Measurements from ENCODE around the gene STK17B. TPM values are rescaled to one million over a fixed set of nuclear protein-coding genes. Genes with fewer than 3 reads are reported as not detected.

The STK17B gene
- polyA plus RNA-seq, 2 donors: 2.2 to 2.9 TPM

- Histone ChIP-seq H3K27ac (ENCODE audit: low read depth in 2 of 2, low read length in 1 of 2) (no peak overlapping the region), H3K9me3 (ENCODE audit: control insufficient read depth in 2 of 2, insufficient read depth in 1 of 2, low read depth in 1 of 2, low read length in 1 of 2) (no peaks in the 10 kb centered on the region), H3K36me3 (ENCODE audit: control insufficient read depth in 2 of 2, insufficient read depth in 2 of 2, low read length in 1 of 2) (no peaks in the 10 kb centered on the region), H3K4me1 (ENCODE audit: control insufficient read depth in 2 of 2, insufficient read depth in 2 of 2, low read length in 1 of 2) (no peaks in the 10 kb centered on the region), H3K4me3 (ENCODE audit: low read depth in 1 of 2, low read length in 2 of 2) (no peak overlapping the region), H3K27me3 (ENCODE audit: control insufficient read depth in 1 of 2, insufficient read depth in 2 of 2, low read length in 2 of 2) (no peaks in the 10 kb centered on the region)
- WGBS, 2 donors: 86 to 89% methylated on average over 5 of the region's 5 CpGs
These were observed 26.8 kb downstream of the STK17B start for GRCh38 chr2:196144513-196145126.

- H3K36me3 ChIP-seq (ENCODE audit: control insufficient read depth in 2 of 2, insufficient read depth in 2 of 2, low read length in 1 of 2): no peaks in the 10 kb centered on the region
- WGBS, 2 donors: 74 to 82% methylated on average over 4 of the region's 4 CpGs
These were observed 27.6 kb downstream of the STK17B start for GRCh38 chr2:196143730-196144131.

GRCh38 chr2:196142825-196143224 lies 28.6 kb downstream of the STK17B start:
- H3K27me3 ChIP-seq (ENCODE audit: control insufficient read depth in 1 of 2, insufficient read depth in 2 of 2, low read length in 2 of 2): no peaks in the 10 kb centered on the region
- WGBS, 2 donors: 73 to 78% methylated on average over 1 of the region's 1 CpG
- H3K36me3 ChIP-seq (ENCODE audit: control insufficient read depth in 2 of 2, insufficient read depth in 2 of 2, low read length in 1 of 2): no peaks in the 10 kb centered on the region
- H3K4me1 ChIP-seq (ENCODE audit: control insufficient read depth in 2 of 2, insufficient read depth in 2 of 2, low read length in 1 of 2): no peaks in the 10 kb centered on the region
- no peaks in the 10 kb centered on the region for H3K9me3 ChIP-seq (ENCODE audit: control insufficient read depth in 2 of 2, insufficient read depth in 1 of 2, low read depth in 1 of 2, low read length in 1 of 2)
- H3K27ac ChIP-seq (ENCODE audit: low read depth in 2 of 2, low read length in 1 of 2): no peak overlapping the region
- no peak overlapping the region for H3K4me3 ChIP-seq (ENCODE audit: low read depth in 1 of 2, low read length in 2 of 2)

More at GRCh38 chr2:196143730-196144131, 27.6 kb downstream of the STK17B start:
- Histone ChIP-seq H3K4me1 (ENCODE audit: control insufficient read depth in 2 of 2, insufficient read depth in 2 of 2, low read length in 1 of 2) (no peaks in the 10 kb centered on the region), H3K27me3 (ENCODE audit: control insufficient read depth in 1 of 2, insufficient read depth in 2 of 2, low read length in 2 of 2) (no peaks in the 10 kb centered on the region), H3K27ac (ENCODE audit: low read depth in 2 of 2, low read length in 1 of 2) (peak overlapping the region in 1 of 2 donors; percentile 49), H3K9me3 (ENCODE audit: control insufficient read depth in 2 of 2, insufficient read depth in 1 of 2, low read depth in 1 of 2, low read length in 1 of 2) (no peaks in the 10 kb centered on the region), H3K4me3 (ENCODE audit: low read depth in 1 of 2, low read length in 2 of 2) (no peak overlapping the region)

GRCh38 chr2:196140213-196140612 lies 31.2 kb downstream of the STK17B start:
- Histone ChIP-seq H3K27ac (ENCODE audit: low read depth in 2 of 2, low read length in 1 of 2) (no peak overlapping the region), H3K4me1 (ENCODE audit: control insufficient read depth in 2 of 2, insufficient read depth in 2 of 2, low read length in 1 of 2) (no peaks in the 10 kb centered on the region), H3K27me3 (ENCODE audit: control insufficient read depth in 1 of 2, insufficient read depth in 2 of 2, low read length in 2 of 2) (no peaks in the 10 kb centered on the region), H3K4me3 (ENCODE audit: low read depth in 1 of 2, low read length in 2 of 2) (no peak overlapping the region), H3K36me3 (ENCODE audit: control insufficient read depth in 2 of 2, insufficient read depth in 2 of 2, low read length in 1 of 2) (peaks cover 0 to 2% of the 10 kb centered on the region in 2 donors), H3K9me3 (ENCODE audit: control insufficient read depth in 2 of 2, insufficient read depth in 1 of 2, low read depth in 1 of 2, low read length in 1 of 2) (no peaks in the 10 kb centered on the region)

GRCh38 chr2:196137271-196137670 lies 34.1 kb downstream of the STK17B start:
- Histone ChIP-seq H3K4me1 (ENCODE audit: control insufficient read depth in 2 of 2, insufficient read depth in 2 of 2, low read length in 1 of 2) (no peaks in the 10 kb centered on the region), H3K9me3 (ENCODE audit: control insufficient read depth in 2 of 2, insufficient read depth in 1 of 2, low read depth in 1 of 2, low read length in 1 of 2) (peaks cover 3 to 7% of the 10 kb centered on the region in 2 donors), H3K36me3 (ENCODE audit: control insufficient read depth in 2 of 2, insufficient read depth in 2 of 2, low read length in 1 of 2) (peaks cover 2% of the 10 kb centered on the region in 2 donors), H3K4me3 (ENCODE audit: low read depth in 1 of 2, low read length in 2 of 2) (no peak overlapping the region), H3K27me3 (ENCODE audit: control insufficient read depth in 1 of 2, insufficient read depth in 2 of 2, low read length in 2 of 2) (no peaks in the 10 kb centered on the region), H3K27ac (ENCODE audit: low read depth in 2 of 2, low read length in 1 of 2) (no peak overlapping the region)
- WGBS, 2 donors: 73 to 87% methylated on average over 2 of the region's 2 CpGs

- Histone ChIP-seq H3K27me3 (ENCODE audit: control insufficient read depth in 1 of 2, insufficient read depth in 2 of 2, low read length in 2 of 2) (no peaks in the 10 kb centered on the region), H3K36me3 (ENCODE audit: control insufficient read depth in 2 of 2, insufficient read depth in 2 of 2, low read length in 1 of 2) (peaks cover 2% of the 10 kb centered on the region in 2 donors), H3K4me1 (ENCODE audit: control insufficient read depth in 2 of 2, insufficient read depth in 2 of 2, low read length in 1 of 2) (no peaks in the 10 kb centered on the region), H3K9me3 (ENCODE audit: control insufficient read depth in 2 of 2, insufficient read depth in 1 of 2, low read depth in 1 of 2, low read length in 1 of 2) (peaks cover 7 to 10% of the 10 kb centered on the region in 2 donors), H3K4me3 (ENCODE audit: low read depth in 1 of 2, low read length in 2 of 2) (no peak overlapping the region), H3K27ac (ENCODE audit: low read depth in 2 of 2, low read length in 1 of 2) (no peak overlapping the region)
- 93 to 95% methylated on average over 7 of the region's 7 CpGs for WGBS, 2 donors
These were observed 35.2 kb downstream of the STK17B start for GRCh38 chr2:196136151-196136550.

- 81 to 83% methylated on average over 5 of the region's 5 CpGs for WGBS, 2 donors
- Histone ChIP-seq H3K27ac (ENCODE audit: low read depth in 2 of 2, low read length in 1 of 2) (no peak overlapping the region), H3K36me3 (ENCODE audit: control insufficient read depth in 2 of 2, insufficient read depth in 2 of 2, low read length in 1 of 2) (peaks cover 2% of the 10 kb centered on the region in 2 donors), H3K9me3 (ENCODE audit: control insufficient read depth in 2 of 2, insufficient read depth in 1 of 2, low read depth in 1 of 2, low read length in 1 of 2) (peaks cover 10 to 18% of the 10 kb centered on the region in 2 donors), H3K4me1 (ENCODE audit: control insufficient read depth in 2 of 2, insufficient read depth in 2 of 2, low read length in 1 of 2) (no peaks in the 10 kb centered on the region), H3K27me3 (ENCODE audit: control insufficient read depth in 1 of 2, insufficient read depth in 2 of 2, low read length in 2 of 2) (no peaks in the 10 kb centered on the region), H3K4me3 (ENCODE audit: low read depth in 1 of 2, low read length in 2 of 2) (no peak overlapping the region)
These were observed 39.1 kb downstream of the STK17B start for GRCh38 chr2:196131949-196132925.

- Histone ChIP-seq H3K4me1 (ENCODE audit: control insufficient read depth in 2 of 2, insufficient read depth in 2 of 2, low read length in 1 of 2) (no peaks in the 10 kb centered on the region), H3K27me3 (ENCODE audit: control insufficient read depth in 1 of 2, insufficient read depth in 2 of 2, low read length in 2 of 2) (no peaks in the 10 kb centered on the region), H3K27ac (ENCODE audit: low read depth in 2 of 2, low read length in 1 of 2) (no peak overlapping the region), H3K4me3 (ENCODE audit: low read depth in 1 of 2, low read length in 2 of 2) (no peak overlapping the region), H3K36me3 (ENCODE audit: control insufficient read depth in 2 of 2, insufficient read depth in 2 of 2, low read length in 1 of 2) (peaks cover 2% of the 10 kb centered on the region in 2 donors), H3K9me3 (ENCODE audit: control insufficient read depth in 2 of 2, insufficient read depth in 1 of 2, low read depth in 1 of 2, low read length in 1 of 2) (peaks cover 10 to 18% of the 10 kb centered on the region in 2 donors)
- 74 to 76% methylated on average over 7 of the region's 7 CpGs for WGBS, 2 donors
These were observed 39.9 kb downstream of the STK17B start for GRCh38 chr2:196131384-196131937.

- no peaks in the 10 kb centered on the region for H3K4me1 ChIP-seq (ENCODE audit: control insufficient read depth in 2 of 2, insufficient read depth in 2 of 2, low read length in 1 of 2)
- H3K36me3 ChIP-seq (ENCODE audit: control insufficient read depth in 2 of 2, insufficient read depth in 2 of 2, low read length in 1 of 2): peaks cover 0 to 2% of the 10 kb centered on the region in 2 donors
- 96% methylated on average over 7 of the region's 7 CpGs for WGBS, 2 donors
- no peak overlapping the region for H3K27ac ChIP-seq (ENCODE audit: low read depth in 2 of 2, low read length in 1 of 2)
- H3K9me3 ChIP-seq (ENCODE audit: control insufficient read depth in 2 of 2, insufficient read depth in 1 of 2, low read depth in 1 of 2, low read length in 1 of 2): peaks cover 10 to 18% of the 10 kb centered on the region in 2 donors
- no peaks in the 10 kb centered on the region for H3K27me3 ChIP-seq (ENCODE audit: control insufficient read depth in 1 of 2, insufficient read depth in 2 of 2, low read length in 2 of 2)
- H3K4me3 ChIP-seq (ENCODE audit: low read depth in 1 of 2, low read length in 2 of 2): no peak overlapping the region
These were observed 41.1 kb downstream of the STK17B start for GRCh38 chr2:196130039-196130825.
